ENCODE results near the gene NELFCD.
"Not testable (repeated sequence)": the region's sequence is repeated elsewhere in the genome, so short reads cannot be mapped to it uniquely, and the experiment has no call there.

The NELFCD gene

DNA sequence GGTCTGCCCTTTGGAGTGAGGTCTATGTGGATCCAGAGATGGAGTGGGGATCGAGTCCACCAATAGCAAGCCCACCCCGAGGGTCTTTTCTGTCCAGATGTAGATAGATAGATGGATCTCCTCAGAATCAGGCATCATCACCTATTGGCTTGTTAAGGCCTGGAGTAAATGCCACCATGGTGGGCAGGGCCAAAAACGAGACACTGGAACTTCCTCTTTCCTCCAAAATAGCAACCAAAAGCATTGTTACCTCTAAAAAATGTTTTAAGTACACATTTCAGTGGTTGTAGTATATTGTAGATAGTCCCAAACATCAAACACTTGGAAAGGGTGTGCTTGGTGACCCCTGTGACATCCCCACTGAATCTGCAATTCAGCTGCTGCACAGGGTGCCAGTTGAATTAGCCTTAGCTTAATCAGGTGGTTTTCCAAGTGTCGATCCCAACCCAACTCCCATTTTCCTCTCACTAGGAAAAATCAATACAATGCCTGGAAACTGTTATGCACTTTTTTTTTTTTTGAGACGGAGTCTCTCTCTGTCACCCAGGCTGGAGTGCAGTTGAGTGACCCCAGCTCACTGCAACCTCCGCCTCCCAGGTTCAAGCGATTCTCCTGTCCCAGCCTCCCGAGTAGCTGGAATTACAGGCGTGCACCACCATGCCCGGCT is 35.0 kb upstream of the NELFCD start:
- no peaks in the 10 kb centered on the region for H3K9me3 ChIP-seq (ENCODE audit: insufficient read depth, low read length, severe bottlenecking)
- H3K4me1 ChIP-seq (ENCODE audit: insufficient read depth, low read length) = no peaks in the 10 kb centered on the region
- no peaks in the 10 kb centered on the region for H3K79me2 ChIP-seq (ENCODE audit: insufficient read depth, low read length)
- H3K36me3 ChIP-seq (ENCODE audit: insufficient read depth, low read length) = no peaks in the 10 kb centered on the region
- H3K4me3 ChIP-seq (ENCODE audit: low read depth in 1 of 2, low read length in 2 of 2) = no peak overlapping the region
- no peak overlapping the region for H3K9ac ChIP-seq (ENCODE audit: low read depth, low read length)
- no peak overlapping the region for H3K4me2 ChIP-seq (ENCODE audit: insufficient read depth, low read length)
- ATAC-seq (ENCODE audit: insufficient read depth, low read depth) = no peak
- TF ChIP-seq EZH2 (IDR thresholded peaks at IDR 0.05; ENCODE audit: borderline replicate concordance, low read depth, low read length, severe bottlenecking) (no peak), CTCF (IDR thresholded peaks at IDR 0.05; ENCODE audit: borderline replicate concordance, extremely low read depth, low read length, poor library complexity, severe bottlenecking) (no peak)
- no peak for DNase-seq
- H3K27me3 ChIP-seq (ENCODE audit: insufficient read depth, low read length, poor library complexity) = peaks cover 14% of the 10 kb centered on the region
- no peak overlapping the region for H3K27ac ChIP-seq (ENCODE audit: low read length)
- no peak overlapping the region for H2AFZ ChIP-seq (ENCODE audit: low read depth, low read length)
- no peaks in the 10 kb centered on the region for H4K20me1 ChIP-seq (ENCODE audit: insufficient read depth, low read length)

- not testable (repeated sequence) for H3K4me1 ChIP-seq (ENCODE audit: insufficient read depth, low read length); ATAC-seq (ENCODE audit: insufficient read depth, low read depth)
These were observed 33.2 kb upstream of the NELFCD start for GRCh38 chr20:58947797-58948388.

GRCh38 chr20:58950603-58951002 is 30.5 kb upstream of the NELFCD start:
- Histone ChIP-seq H3K4me2 (ENCODE audit: insufficient read depth, low read length) (no peak overlapping the region), H3K79me2 (ENCODE audit: insufficient read depth, low read length) (no peaks in the 10 kb centered on the region), H3K9me3 (ENCODE audit: insufficient read depth, low read length, severe bottlenecking) (no peaks in the 10 kb centered on the region), H3K36me3 (ENCODE audit: insufficient read depth, low read length) (no peaks in the 10 kb centered on the region), H3K27ac (ENCODE audit: low read length) (no peak overlapping the region), H4K20me1 (ENCODE audit: insufficient read depth, low read length) (no peaks in the 10 kb centered on the region), H3K9ac (ENCODE audit: low read depth, low read length) (no peak overlapping the region), H3K27me3 (ENCODE audit: insufficient read depth, low read length, poor library complexity) (peaks cover 15% of the 10 kb centered on the region), H3K4me1 (ENCODE audit: insufficient read depth, low read length) (no peaks in the 10 kb centered on the region), H2AFZ (ENCODE audit: low read depth, low read length) (no peak overlapping the region), H3K4me3 (ENCODE audit: low read depth in 1 of 2, low read length in 2 of 2) (no peak overlapping the region)
- no peak for ATAC-seq (ENCODE audit: insufficient read depth, low read depth)
- DNase-seq = no peak
- TF ChIP-seq EZH2 (IDR thresholded peaks at IDR 0.05; ENCODE audit: borderline replicate concordance, low read depth, low read length, severe bottlenecking) = no peak
- TF ChIP-seq CTCF (IDR thresholded peaks at IDR 0.05; ENCODE audit: borderline replicate concordance, extremely low read depth, low read length, poor library complexity, severe bottlenecking) = no peak

More at GRCh38 chr20:58947797-58948388, 33.2 kb upstream of the NELFCD start:
- not testable (repeated sequence) for H3K9ac ChIP-seq (ENCODE audit: low read depth, low read length); DNase-seq; H3K4me3 ChIP-seq (ENCODE audit: low read depth in 1 of 2, low read length in 2 of 2); H3K27ac ChIP-seq (ENCODE audit: low read length); H4K20me1 ChIP-seq (ENCODE audit: insufficient read depth, low read length); H3K9me3 ChIP-seq (ENCODE audit: insufficient read depth, low read length, severe bottlenecking); H2AFZ ChIP-seq (ENCODE audit: low read depth, low read length); H3K36me3 ChIP-seq (ENCODE audit: insufficient read depth, low read length); H3K79me2 ChIP-seq (ENCODE audit: insufficient read depth, low read length); H3K4me2 ChIP-seq (ENCODE audit: insufficient read depth, low read length)
- H3K27me3 ChIP-seq (ENCODE audit: insufficient read depth, low read length, poor library complexity) = peaks cover 15% of the 10 kb centered on the region

GRCh38 chr20:58953050-58953449 is 28.0 kb upstream of the NELFCD start:
- H3K9ac ChIP-seq (ENCODE audit: low read depth, low read length) = no peak overlapping the region
- no peak overlapping the region for H2AFZ ChIP-seq (ENCODE audit: low read depth, low read length)
- H3K79me2 ChIP-seq (ENCODE audit: insufficient read depth, low read length) = no peaks in the 10 kb centered on the region
- H3K27ac ChIP-seq (ENCODE audit: low read length) = no peak overlapping the region
- no peaks in the 10 kb centered on the region for H4K20me1 ChIP-seq (ENCODE audit: insufficient read depth, low read length)
- TF ChIP-seq CTCF (IDR thresholded peaks at IDR 0.05; ENCODE audit: borderline replicate concordance, extremely low read depth, low read length, poor library complexity, severe bottlenecking) (no peak), EZH2 (IDR thresholded peaks at IDR 0.05; ENCODE audit: borderline replicate concordance, low read depth, low read length, severe bottlenecking) (no peak)
- no peak for ATAC-seq (ENCODE audit: insufficient read depth, low read depth)
- no peaks in the 10 kb centered on the region for H3K36me3 ChIP-seq (ENCODE audit: insufficient read depth, low read length)
- H3K9me3 ChIP-seq (ENCODE audit: insufficient read depth, low read length, severe bottlenecking) = no peaks in the 10 kb centered on the region
- no peak overlapping the region for H3K4me3 ChIP-seq (ENCODE audit: low read depth in 1 of 2, low read length in 2 of 2)
- H3K27me3 ChIP-seq (ENCODE audit: insufficient read depth, low read length, poor library complexity) = peaks cover 12% of the 10 kb centered on the region
- DNase-seq = no peak
- no peaks in the 10 kb centered on the region for H3K4me1 ChIP-seq (ENCODE audit: insufficient read depth, low read length)
- no peak overlapping the region for H3K4me2 ChIP-seq (ENCODE audit: insufficient read depth, low read length)
